GM23248 (cell line): Measurements from ENCODE around the gene GPNMB. TPM values are rescaled to one million over a fixed set of nuclear protein-coding genes. Genes with fewer than 3 reads are reported as not detected.

Experiments used
- DNase-seq: peaks from one replicate; pipeline ENCODE4 v3.0.0-alpha.2; 2015
- H2AFZ ChIP-seq: fragments of 200-600 bp; sonication (generic); 2 replicates; pipeline ENCODE4 v1.6.1; 2016; ENCODE audit warnings: antibody characterized with exemption
- H3F3A ChIP-seq: fragments of 200-600 bp; sonication (generic); 2 replicates; pipeline ENCODE4 v1.6.1; 2016; ENCODE audit warnings: mild to moderate bottlenecking, antibody characterized with exemption, mixed run types; ENCODE audit not compliant: insufficient read depth
- H3K27ac ChIP-seq: fragments of 200-600 bp; sonication (generic); 2 replicates; pipeline ENCODE4 v1.5.1; 2016; ENCODE audit warnings: mild to moderate bottlenecking
- H3K27me3 ChIP-seq: fragments of 200-600 bp; sonication (generic); replicated peaks from 2 replicates; pipeline ENCODE4 v1.6.1; 2016; ENCODE audit warnings: mild to moderate bottlenecking; ENCODE audit not compliant: insufficient read depth
- H3K36me3 ChIP-seq: fragments of 200-600 bp; sonication (generic); 2 replicates; pipeline ENCODE4 v1.6.1; 2016; ENCODE audit warnings: low read depth, mild to moderate bottlenecking
- H3K4me1 ChIP-seq: fragments of 200-600 bp; sonication (generic); 2 replicates; pipeline ENCODE4 v1.6.1; 2016; ENCODE audit warnings: mild to moderate bottlenecking; ENCODE audit not compliant: insufficient read depth
- H3K4me2 ChIP-seq: fragments of 200-600 bp; sonication (generic); one replicate; pipeline ENCODE4 v1.6.1; 2016; ENCODE audit warnings: mild to moderate bottlenecking; ENCODE audit not compliant: unreplicated experiment
- H3K4me3 ChIP-seq: fragments of 200-600 bp; sonication (generic); 2 replicates; pipeline ENCODE4 v1.5.1; 2016; ENCODE audit warnings: mild to moderate bottlenecking
- H3K79me2 ChIP-seq: fragments of 200-600 bp; sonication (generic); 2 replicates; pipeline ENCODE4 v1.6.1; 2016; ENCODE audit warnings: mild to moderate bottlenecking; ENCODE audit not compliant: insufficient read depth
- H3K9ac ChIP-seq: fragments of 200-600 bp; sonication (generic); 2 replicates; pipeline ENCODE4 v1.6.1; 2016; ENCODE audit warnings: mild to moderate bottlenecking
- H3K9me2 ChIP-seq: fragments of 200-600 bp; sonication (generic); 2 replicates; pipeline ENCODE4 v1.6.1; 2016; ENCODE audit warnings: mixed run types, mild to moderate bottlenecking, moderate library complexity; ENCODE audit not compliant: insufficient read depth
- H3K9me3 ChIP-seq: fragments of 200-600 bp; sonication (generic); one replicate; pipeline ENCODE4 v1.6.1; 2017; ENCODE audit warnings: low read depth
- H4K20me1 ChIP-seq: fragments of 200-600 bp; sonication (generic); 2 replicates; pipeline ENCODE4 v1.6.0; 2016; ENCODE audit not compliant: insufficient read depth
- EZH2 ChIP-seq: fragments of 200-600 bp; sonication (generic); IDR thresholded peaks from 2 replicates; pipeline ENCODE4 v1.6.1; 2018; ENCODE audit warnings: antibody characterized with exemption, mild to moderate bottlenecking; ENCODE audit not compliant: insufficient read depth, poor library complexity, severe bottlenecking
- EZH2phosphoT487 ChIP-seq: fragments of 200-600 bp; sonication (generic); IDR thresholded peaks from 2 replicates; pipeline ENCODE4 v1.6.1; 2018; ENCODE audit warnings: antibody characterized with exemption, moderate library complexity, mild to moderate bottlenecking, low read depth; ENCODE audit not compliant: insufficient read depth
- WGBS, 2 experiments: methylation state at CpG; one replicate each; pipeline ENCODE4 v1.1.6; 2015 to 2017; ENCODE audit warnings: low lambda C conversion rate in 2 of 2, low coverage in 1 of 2; ENCODE audit errors: missing lambda C conversion rate in 2 of 2; 5-methylcytosine and 5-hydroxymethylcytosine counted together
- in situ Hi-C: fragments of 300-500 bp; cut with MboI; formaldehyde crosslinking; loops from 2 replicates; pipeline ENCODE4 v1.15.0; 2020
- polyA plus RNA-seq: library from polyadenylated mRNA; unstranded; fragments of >200 nt; fragmentation: Nextera tagmentation; extraction: Ambion mirVana; gene quantifications from 2 replicates; pipeline ENCODE4 v1.2.1, GENCODE V29; 2016
- total RNA-seq: library from RNA; depleted of rRNA; stranded (reverse); fragments of >200 nt; shearing (Covaris generic); gene quantifications from 2 replicates; pipeline ENCODE4 v1.2.3, GENCODE V29; 2014

The GPNMB gene
- total and polyA plus RNA-seq, 2 experiments from 2014 or later = 38.2 to 43.2 TPM

- H3K27ac ChIP-seq = no peak overlapping the region
- no peaks in the 10 kb centered on the region for H3K9me2 ChIP-seq
- peaks cover 25% of the 10 kb centered on the region for H3K4me1 ChIP-seq
- no peak for TF ChIP-seq EZH2phosphoT487
- no peak for TF ChIP-seq EZH2
- H4K20me1 ChIP-seq = no peaks in the 10 kb centered on the region
- no peaks in the 10 kb centered on the region for H3K36me3 ChIP-seq
- peaks cover 28% of the 10 kb centered on the region for H3F3A ChIP-seq
- H3K27me3 ChIP-seq = no peaks in the 10 kb centered on the region
- H3K9ac ChIP-seq = no peak overlapping the region
- 67 to 79% methylated on average over 3 of the region's 3 CpGs for WGBS, 2 experiments
- no peak overlapping the region for H3K4me2 ChIP-seq
- no peak overlapping the region for H2AFZ ChIP-seq
- peak; percentile 56 for DNase-seq
- H3K79me2 ChIP-seq = no peaks in the 10 kb centered on the region
- no peaks in the 10 kb centered on the region for H3K9me3 ChIP-seq
- H3K4me3 ChIP-seq = no peak overlapping the region
- in situ Hi-C loops = loop anchor here (25.0 kb wide), 1 partner anchor 705 kb away; no protein-coding TSS in a partner anchor
Observed at GRCh38 chr7:23242321-23242720, 4.3 kb upstream of the GPNMB start.

- peak overlapping the region; percentile 75 for H2AFZ ChIP-seq
- DNase-seq = peak; percentile 20
- WGBS, 2 experiments = 35 to 36% methylated on average over 4 of the region's 4 CpGs
- peak overlapping the region; percentile 31; the same call in 1 of the 2 replicates for H3K27ac ChIP-seq
- H3K9ac ChIP-seq = peak overlapping the region; percentile 38; the same call in 1 of the 2 replicates
- 0 out of 2 replicates have a peak, but pooled peaks cover under 1% of the 10 kb centered on the region for H3K79me2 ChIP-seq
- H3K27me3 ChIP-seq = no peaks in the 10 kb centered on the region
- TF ChIP-seq EZH2 (no peak), EZH2phosphoT487 (no peak)
- H3K4me3 ChIP-seq = peak overlapping the region; percentile 65
- H3F3A ChIP-seq = peaks cover 30% of the 10 kb centered on the region
- no peaks in the 10 kb centered on the region for H3K9me2 ChIP-seq
- H3K36me3 ChIP-seq = no peaks in the 10 kb centered on the region
- in situ Hi-C loops = loop anchor here (25.0 kb wide), 1 partner anchor 706 kb away; no protein-coding TSS in a partner anchor
- H3K9me3 ChIP-seq = no peaks in the 10 kb centered on the region
- H3K4me2 ChIP-seq = peak overlapping the region; percentile 81
- H4K20me1 ChIP-seq = no peaks in the 10 kb centered on the region
- peaks cover 29% of the 10 kb centered on the region for H3K4me1 ChIP-seq
Observed at GRCh38 chr7:23242935-23243334, 3.6 kb upstream of the GPNMB start.

- in situ Hi-C loops = loop anchor here (25.0 kb wide), 1 partner anchor 710 kb away; no protein-coding TSS in a partner anchor
- Histone ChIP-seq H3K27ac (peak overlapping the region; percentile 78), H3K36me3 (no peaks in the 10 kb centered on the region), H3K9me3 (no peaks in the 10 kb centered on the region), H3K4me1 (peaks cover 36% of the 10 kb centered on the region), H3K9ac (peak overlapping the region; percentile 76), H3K4me2 (peak overlapping the region; percentile 88), H3K4me3 (peak overlapping the region; percentile 73), H3F3A (peaks cover 35% of the 10 kb centered on the region), H4K20me1 (no peaks in the 10 kb centered on the region), H3K9me2 (no peaks in the 10 kb centered on the region), H2AFZ (peak overlapping the region; percentile 99), H3K27me3 (no peaks in the 10 kb centered on the region), H3K79me2 (peaks cover 11% of the 10 kb centered on the region; the same call in 1 of the 2 replicates)
- no peak for DNase-seq
- TF ChIP-seq EZH2 (no peak), EZH2phosphoT487 (no peak)
- WGBS, 2 experiments = 2 to 4% methylated on average over 6 of the region's 6 CpGs
Observed at GRCh38 chr7:23247046-23247602, 549 bp downstream of the GPNMB start.

- H3K4me2 ChIP-seq = peak overlapping the region; percentile 88
- H3K4me1 ChIP-seq = peaks cover 32% of the 10 kb centered on the region
- in situ Hi-C loops = loop anchor here (25.0 kb wide), 1 partner anchor 710 kb away; no protein-coding TSS in a partner anchor
- WGBS, 2 experiments = 0 to 3% methylated on average over 42 to 52 of the region's 53 CpGs
- peak overlapping the region; percentile 78 for H3K27ac ChIP-seq
- H3K9me2 ChIP-seq = no peaks in the 10 kb centered on the region
- peaks cover 35% of the 10 kb centered on the region for H3F3A ChIP-seq
- peak overlapping the region; percentile 73 for H3K4me3 ChIP-seq
- H3K9ac ChIP-seq = peak overlapping the region; percentile 76
- H3K79me2 ChIP-seq = peaks cover 11% of the 10 kb centered on the region; the same call in 1 of the 2 replicates
- H4K20me1 ChIP-seq = no peaks in the 10 kb centered on the region
- H3K27me3 ChIP-seq = no peaks in the 10 kb centered on the region
- TF ChIP-seq EZH2phosphoT487 = no peak
- no peak for TF ChIP-seq EZH2
- H2AFZ ChIP-seq = peak overlapping the region; percentile 99
- H3K9me3 ChIP-seq = no peaks in the 10 kb centered on the region
- peak; percentile 63 for DNase-seq
- no peaks in the 10 kb centered on the region for H3K36me3 ChIP-seq
Observed at GRCh38 chr7:23247603-23248335, 1.2 kb downstream of the GPNMB start.
